Immature natural killer cell (primary cell): Measurements from ENCODE around the gene BIK. TPM values are rescaled to one million over a fixed set of nuclear protein-coding genes. Genes with fewer than 3 reads are reported as not detected.

Experiments used
- DNase-seq, 3 donors: peaks; one replicate each; pipeline ENCODE4 v3.0.0; 2022; ENCODE audit warnings: mixed read lengths in 1 of 3
- H3K27ac Mint-ChIP-seq, 6 donors: one replicate each; pipeline ENCODE4 v1.8.0; 2020; ENCODE audit warnings: mixed read lengths in 6 of 6, mild to moderate bottlenecking in 5 of 6, inconsistent platforms in 4 of 6, moderate library complexity in 3 of 6
- H3K27me3 Mint-ChIP-seq, 3 donors: one replicate each; pipeline ENCODE4 v1.8.0; 2020 to 2021; ENCODE audit warnings: low read depth in 3 of 3, mild to moderate bottlenecking in 3 of 3, mixed read lengths in 3 of 3, moderate library complexity in 3 of 3, inconsistent platforms in 1 of 3
- H3K36me3 Mint-ChIP-seq, 3 donors: one replicate each; pipeline ENCODE4 v1.8.0; 2020; ENCODE audit warnings: mixed read lengths in 3 of 3, inconsistent platforms in 2 of 3, mild to moderate bottlenecking in 2 of 3
- H3K4me1 Mint-ChIP-seq, 2 donors: one replicate each; pipeline ENCODE4 v1.8.0; 2020; ENCODE audit warnings: inconsistent platforms in 2 of 2, mild to moderate bottlenecking in 2 of 2, mixed read lengths in 2 of 2, moderate library complexity in 1 of 2
- H3K4me3 Mint-ChIP-seq, 5 donors: one replicate each; pipeline ENCODE4 v1.8.0; 2020; ENCODE audit warnings: mild to moderate bottlenecking in 5 of 5, mixed read lengths in 5 of 5, inconsistent platforms in 3 of 5, moderate library complexity in 3 of 5
- H3K9me3 Mint-ChIP-seq, 6 donors: one replicate each; pipeline ENCODE4 v1.8.0; 2020; ENCODE audit warnings: mild to moderate bottlenecking in 6 of 6, mixed read lengths in 6 of 6, inconsistent platforms in 4 of 6, moderate library complexity in 3 of 6
- polyA plus RNA-seq, 3 donors: library from polyadenylated mRNA; unstranded; fragments of 300-500 nt; fragmentation: Illumina TruSeq; gene quantifications; one replicate each; pipeline ENCODE4 v1.2.3, GENCODE V29; 2021

Gene BIK
- polyA plus RNA-seq, 3 donors from 2014 or later = 0.45 to 1.6 TPM; not detected in 1

DNA sequence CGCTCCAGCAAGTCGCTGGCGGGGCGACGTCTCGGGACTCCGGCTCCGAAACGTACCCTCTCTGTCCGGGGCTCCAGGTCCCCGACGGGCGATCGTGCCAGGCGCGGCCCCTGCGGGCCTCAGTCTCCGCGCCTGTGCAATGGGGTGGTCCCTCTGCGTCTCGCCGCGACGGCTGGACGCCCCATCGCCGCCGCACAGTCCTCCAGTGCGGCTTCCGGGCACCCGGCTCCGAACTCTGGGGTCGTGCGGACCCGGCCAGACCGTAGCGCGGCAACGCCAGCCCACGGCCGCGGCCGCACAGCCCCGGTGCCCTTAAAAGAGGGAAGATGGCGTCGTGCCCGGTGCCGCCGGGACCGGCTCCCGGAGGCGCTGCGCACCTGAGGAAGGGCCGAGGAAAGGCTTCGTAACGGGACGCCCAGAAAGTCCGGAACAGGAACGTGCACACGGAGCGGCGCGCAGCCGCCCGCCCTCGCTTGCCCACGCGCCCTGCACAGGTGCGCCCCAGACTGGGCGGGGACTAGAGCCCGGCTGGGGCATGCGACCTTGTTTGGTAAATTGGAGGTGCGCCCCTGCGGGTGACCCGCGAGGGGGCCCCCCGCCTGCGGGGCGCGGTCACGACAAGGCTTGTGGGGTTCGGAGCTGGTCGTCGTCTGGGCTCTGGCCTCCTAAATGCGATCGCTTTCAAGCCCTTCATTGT lies 525 bp downstream of the BIK start:
- Mint-ChIP-seq H3K4me1 (peaks cover 5 to 7% of the 10 kb centered on the region in 2 donors), H3K27me3 (peaks cover 7 to 22% (median 7%) of the 10 kb centered on the region in 3 donors), H3K27ac (no peak overlapping the region), H3K4me3 (peak overlapping the region; percentile 69 to 82 (median 74)), H3K9me3 (no peaks in the 10 kb centered on the region), H3K36me3 (no peaks in the 10 kb centered on the region)
- DNase-seq = peak in 2 of 3 donors; percentile 8 to 16

DNA sequence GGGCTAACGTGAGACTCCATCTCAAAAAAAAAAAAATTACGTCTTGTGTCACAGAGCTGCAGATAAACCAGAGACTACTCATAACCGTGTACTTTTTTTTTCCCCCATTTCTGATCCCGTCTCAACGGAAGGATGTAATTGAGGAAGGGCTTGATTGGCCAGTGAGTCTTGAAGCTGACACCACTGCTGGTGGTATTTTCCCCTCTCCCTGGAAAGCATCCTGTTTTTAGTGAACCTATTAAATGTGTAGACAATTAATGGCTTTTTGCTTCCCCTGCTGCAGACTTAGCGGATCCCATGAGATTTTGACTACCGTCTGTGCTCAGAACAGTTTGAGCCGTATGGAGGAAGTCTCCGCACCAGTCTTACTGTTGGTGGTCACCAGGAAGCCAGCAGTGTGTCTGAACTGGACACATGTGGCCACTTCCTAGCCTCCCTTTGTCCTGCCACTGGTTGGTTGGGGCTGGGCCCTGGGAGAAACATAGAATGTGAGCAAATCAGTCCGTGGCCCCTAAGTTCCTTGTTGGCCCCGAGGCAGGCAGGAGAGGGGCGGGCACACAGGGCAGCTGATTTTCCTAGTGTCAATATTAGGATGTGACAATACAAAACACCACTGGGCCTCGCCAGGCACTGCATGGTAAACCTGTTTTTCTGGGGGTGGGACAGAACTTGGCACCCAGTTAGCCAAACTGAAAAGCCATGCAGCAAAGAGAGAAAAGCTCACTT lies 3.1 kb downstream of the BIK start:
- Mint-ChIP-seq H3K27me3 (peaks cover 7 to 19% (median 7%) of the 10 kb centered on the region in 3 donors), H3K9me3 (no peaks in the 10 kb centered on the region), H3K36me3 (no peaks in the 10 kb centered on the region), H3K4me1 (peaks cover 5 to 7% of the 10 kb centered on the region in 2 donors), H3K27ac (no peak overlapping the region), H3K4me3 (no peak overlapping the region)
- no peak for DNase-seq

DNA sequence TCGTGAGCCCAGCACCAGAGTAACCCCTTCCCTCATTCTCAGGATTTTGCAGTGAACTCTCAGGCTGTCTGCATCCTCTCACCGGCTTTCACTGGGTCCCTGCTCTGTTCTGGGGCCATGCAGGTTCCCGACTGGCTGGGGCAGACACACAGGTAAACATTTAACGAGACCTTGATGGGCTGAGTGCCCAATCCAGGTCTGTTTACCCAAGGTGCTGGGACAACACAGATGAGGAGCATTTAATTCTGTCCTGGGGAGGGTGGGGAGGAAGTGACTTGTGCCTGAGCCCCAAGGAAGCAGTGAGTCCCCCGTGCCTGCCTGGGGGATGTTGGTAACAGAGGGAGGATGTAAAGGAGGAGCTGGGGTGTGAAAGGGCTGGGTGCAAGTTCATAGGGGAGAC lies 4.4 kb downstream of the BIK start:
- peaks cover 7 to 17% (median 7%) of the 10 kb centered on the region in 3 donors for H3K27me3 Mint-ChIP-seq

DNA sequence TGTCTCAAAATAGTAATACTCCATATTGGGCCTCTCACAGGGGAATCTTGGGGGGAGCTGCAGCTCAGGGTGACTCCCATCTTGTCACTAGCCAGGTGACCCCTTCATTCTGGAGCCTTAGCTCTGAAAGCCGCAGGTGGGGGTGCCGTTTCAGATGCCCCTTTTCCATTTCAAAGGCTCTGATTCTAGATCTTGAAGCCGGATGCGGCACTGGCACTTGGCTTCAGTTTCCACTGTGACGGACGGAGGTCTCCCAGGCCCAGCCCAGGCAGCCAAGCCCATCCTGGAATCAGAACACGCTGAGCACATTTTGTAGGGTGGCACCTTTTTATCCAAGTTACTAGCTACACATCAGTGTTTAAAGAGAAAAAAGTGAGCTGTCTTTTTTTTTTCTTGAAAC lies 6.4 kb downstream of the BIK start:
- no peaks in the 10 kb centered on the region for H3K9me3 Mint-ChIP-seq
- no peak overlapping the region for H3K4me3 Mint-ChIP-seq
- no peaks in the 10 kb centered on the region for H3K4me1 Mint-ChIP-seq
- no peak overlapping the region for H3K27ac Mint-ChIP-seq
- peaks cover 0 to 17% (median 2%) of the 10 kb centered on the region in 3 donors for H3K27me3 Mint-ChIP-seq
- DNase-seq = no peak
- no peaks in the 10 kb centered on the region for H3K36me3 Mint-ChIP-seq

More for the DNA sequence above, 4.4 kb downstream of the BIK start:
- Mint-ChIP-seq H3K27ac (no peak overlapping the region), H3K4me3 (no peak overlapping the region), H3K36me3 (no peaks in the 10 kb centered on the region), H3K9me3 (no peaks in the 10 kb centered on the region), H3K4me1 (peaks cover 5 to 7% of the 10 kb centered on the region in 2 donors)
- no peak for DNase-seq

DNA sequence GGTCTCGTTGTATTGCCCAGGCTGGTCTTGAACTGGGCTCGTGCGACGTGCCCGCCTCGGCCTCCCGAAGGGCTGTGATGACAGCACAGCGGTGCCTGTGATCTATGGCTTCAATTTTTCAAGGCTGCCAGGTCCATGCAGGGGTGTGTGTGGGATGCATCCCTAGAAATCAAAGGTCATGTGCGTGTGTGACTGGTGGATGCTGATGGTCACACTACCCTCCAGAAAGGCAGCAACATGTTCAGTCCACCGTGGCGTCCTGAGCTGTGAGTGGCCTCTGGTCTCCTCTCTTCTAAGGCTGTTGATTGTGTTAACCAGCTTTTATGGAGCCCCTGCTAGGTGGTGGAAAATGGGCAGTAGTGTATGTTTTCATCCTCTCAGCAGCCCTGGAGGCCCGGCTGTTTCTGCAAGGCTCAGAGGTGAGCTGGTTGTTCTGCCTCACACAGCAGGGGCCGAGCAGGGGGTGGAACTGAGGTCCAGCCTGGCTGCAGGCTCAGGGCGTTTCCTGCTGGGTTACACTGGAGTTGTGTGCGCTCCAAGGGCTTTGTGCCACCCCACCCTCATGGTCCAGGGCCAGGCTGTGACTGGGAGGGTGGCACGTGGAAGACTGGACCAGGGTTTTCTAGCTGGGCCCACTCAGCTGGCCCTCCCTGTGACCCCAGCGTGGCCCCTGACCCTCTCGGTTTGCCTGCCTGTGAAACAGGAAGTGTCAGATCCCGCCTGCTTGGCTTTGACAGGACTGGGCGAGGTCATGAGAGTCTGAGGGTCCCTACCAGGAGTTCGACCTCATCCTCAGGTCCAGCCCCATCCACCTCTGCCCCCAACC lies 7.7 kb downstream of the BIK start:
- Mint-ChIP-seq H3K27me3 (peaks cover 0 to 10% (median 2%) of the 10 kb centered on the region in 3 donors), H3K9me3 (no peaks in the 10 kb centered on the region), H3K27ac (no peak overlapping the region), H3K4me3 (no peak overlapping the region), H3K36me3 (no peaks in the 10 kb centered on the region), H3K4me1 (no peaks in the 10 kb centered on the region)
- no peak for DNase-seq

DNA sequence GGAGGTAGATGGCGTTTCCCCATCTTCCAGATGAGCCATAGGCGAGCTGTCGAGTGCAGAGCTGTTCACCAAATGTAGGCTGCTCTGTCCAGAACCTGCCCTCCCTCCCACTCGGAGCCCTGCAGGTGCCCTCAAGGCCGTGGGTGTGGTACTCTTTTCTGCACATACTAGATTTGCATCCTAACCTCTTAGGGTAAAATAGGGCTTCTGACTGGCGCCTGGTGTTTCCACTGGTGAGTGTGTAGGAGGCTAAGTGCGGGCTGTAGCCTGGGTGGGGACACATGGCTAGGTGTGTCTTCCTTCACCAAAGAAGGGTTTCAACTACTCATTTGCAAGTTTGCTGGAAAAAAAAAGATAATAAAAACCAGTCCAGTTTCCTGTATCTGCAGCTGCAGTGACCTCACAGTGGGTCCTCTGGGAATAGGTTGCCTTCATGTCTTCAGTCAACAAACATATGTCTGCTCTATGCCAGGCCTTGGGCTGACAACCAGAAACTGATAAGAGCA lies 8.5 kb downstream of the BIK start:
- Mint-ChIP-seq H3K4me3 (no peak overlapping the region), H3K27me3 (peaks cover 0 to 4% (median 2%) of the 10 kb centered on the region in 3 donors), H3K9me3 (no peaks in the 10 kb centered on the region), H3K36me3 (no peaks in the 10 kb centered on the region), H3K4me1 (no peaks in the 10 kb centered on the region), H3K27ac (no peak overlapping the region)
- DNase-seq = no peak

DNA sequence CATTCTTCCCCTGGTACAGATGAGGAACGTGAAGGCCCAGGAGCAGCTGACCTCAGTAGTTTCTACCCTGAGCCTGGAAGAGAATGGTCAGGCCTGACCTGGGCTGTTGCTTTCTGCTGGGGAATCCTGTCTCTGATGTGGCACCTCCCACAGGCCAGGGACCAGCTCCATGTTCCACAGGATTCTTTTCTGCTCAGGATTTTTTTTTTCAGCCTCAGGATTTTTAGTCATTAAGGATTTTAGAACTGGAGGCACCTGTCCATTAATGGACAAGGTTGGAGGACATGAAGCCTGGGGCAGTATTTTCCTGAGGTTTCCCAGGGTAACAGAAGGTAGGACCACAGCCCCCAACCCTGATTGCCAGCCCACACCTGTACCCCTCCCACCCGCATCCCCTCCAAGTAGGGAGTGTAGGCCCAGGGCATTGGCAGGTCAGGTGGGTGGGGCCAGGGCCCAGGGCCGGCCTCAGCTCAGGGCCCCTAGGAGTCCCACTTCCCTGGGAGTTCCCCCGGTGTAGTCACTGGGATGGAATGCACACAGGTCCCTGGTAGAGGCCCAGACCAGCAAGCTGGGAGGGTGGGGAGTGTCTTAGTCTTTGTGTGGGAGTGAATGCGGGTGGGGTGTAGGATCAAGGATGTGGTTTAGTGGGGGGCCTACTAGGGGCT lies 16.1 kb downstream of the BIK start:
- H3K36me3 Mint-ChIP-seq = no peaks in the 10 kb centered on the region
- no peak overlapping the region for H3K4me3 Mint-ChIP-seq
- H3K9me3 Mint-ChIP-seq = no peaks in the 10 kb centered on the region
- no peaks in the 10 kb centered on the region for H3K4me1 Mint-ChIP-seq
- no peak for DNase-seq
- peaks cover 0 to 2% (median 0%) of the 10 kb centered on the region in 3 donors for H3K27me3 Mint-ChIP-seq
- H3K27ac Mint-ChIP-seq = no peak overlapping the region

DNA sequence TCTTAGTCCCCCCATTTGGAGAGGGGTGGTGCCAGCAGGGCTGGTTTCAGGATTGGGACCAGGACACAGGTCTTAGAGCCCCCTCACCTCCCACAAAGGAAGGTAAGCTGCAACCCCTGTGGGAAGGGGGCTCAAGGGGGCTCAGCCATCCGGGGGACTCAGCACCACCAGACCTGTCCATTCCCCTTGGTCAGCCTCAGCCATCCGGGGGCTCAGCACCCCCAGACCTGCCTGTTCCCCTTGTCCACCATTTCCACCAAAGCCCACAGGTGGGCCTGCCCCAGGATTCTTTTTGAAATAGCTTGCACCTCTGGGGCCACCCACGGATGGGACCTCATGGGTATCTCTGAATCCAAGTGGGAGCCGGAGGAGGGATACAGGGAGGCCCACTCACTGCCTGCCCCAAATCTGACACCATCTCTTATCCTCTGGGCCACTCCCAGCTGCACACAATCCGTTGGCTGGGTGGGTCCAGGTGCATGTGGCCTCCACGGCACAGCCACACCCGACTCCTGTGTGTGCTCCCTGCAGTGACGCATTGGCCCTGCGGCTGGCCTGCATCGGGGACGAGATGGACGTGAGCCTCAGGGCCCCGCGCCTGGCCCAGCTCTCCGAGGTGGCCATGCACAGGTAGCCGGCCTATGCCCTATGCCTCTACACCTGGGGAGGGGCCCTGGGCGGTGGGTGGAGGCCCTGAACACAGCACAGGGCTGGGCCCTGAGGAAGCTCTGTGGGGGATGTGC lies 16.8 kb downstream of the BIK start:
- Mint-ChIP-seq H3K4me1 (no peaks in the 10 kb centered on the region), H3K27me3 (peaks cover 0 to 2% (median 0%) of the 10 kb centered on the region in 3 donors)

DNA sequence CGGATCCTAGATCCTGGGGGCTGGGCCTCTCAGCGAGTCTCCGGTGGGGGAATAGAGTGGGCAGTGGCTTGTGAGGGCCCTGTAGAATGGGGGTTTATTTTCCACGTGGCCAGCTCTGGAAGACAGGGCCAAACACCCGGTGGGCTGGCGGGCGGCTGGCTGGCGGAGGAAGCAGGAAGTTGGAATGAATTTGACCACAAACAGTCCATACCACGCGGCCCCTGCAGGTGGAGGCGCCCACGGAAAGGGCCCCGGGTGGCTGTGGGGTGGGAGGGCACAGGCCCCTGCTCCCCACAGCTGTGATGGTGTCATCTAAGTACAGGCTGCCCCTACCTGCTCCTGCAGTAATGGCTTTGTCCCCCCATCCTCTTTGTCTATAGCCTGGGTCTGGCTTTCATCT lies 17.6 kb downstream of the BIK start:
- H3K9me3 Mint-ChIP-seq = no peaks in the 10 kb centered on the region
- no peak overlapping the region for H3K4me3 Mint-ChIP-seq
- H3K27ac Mint-ChIP-seq = peak overlapping the region in 1 of 6 donors; percentile 34
- no peak for DNase-seq
- H3K36me3 Mint-ChIP-seq = no peaks in the 10 kb centered on the region
- no peaks in the 10 kb centered on the region for H3K4me1 Mint-ChIP-seq
- peaks cover 0 to 2% (median 0%) of the 10 kb centered on the region in 3 donors for H3K27me3 Mint-ChIP-seq

More for the DNA sequence above, 16.8 kb downstream of the BIK start:
- H3K36me3 Mint-ChIP-seq = no peaks in the 10 kb centered on the region
- no peak for DNase-seq
- no peak overlapping the region for H3K4me3 Mint-ChIP-seq
- H3K27ac Mint-ChIP-seq = no peak overlapping the region
- H3K9me3 Mint-ChIP-seq = no peaks in the 10 kb centered on the region

DNA sequence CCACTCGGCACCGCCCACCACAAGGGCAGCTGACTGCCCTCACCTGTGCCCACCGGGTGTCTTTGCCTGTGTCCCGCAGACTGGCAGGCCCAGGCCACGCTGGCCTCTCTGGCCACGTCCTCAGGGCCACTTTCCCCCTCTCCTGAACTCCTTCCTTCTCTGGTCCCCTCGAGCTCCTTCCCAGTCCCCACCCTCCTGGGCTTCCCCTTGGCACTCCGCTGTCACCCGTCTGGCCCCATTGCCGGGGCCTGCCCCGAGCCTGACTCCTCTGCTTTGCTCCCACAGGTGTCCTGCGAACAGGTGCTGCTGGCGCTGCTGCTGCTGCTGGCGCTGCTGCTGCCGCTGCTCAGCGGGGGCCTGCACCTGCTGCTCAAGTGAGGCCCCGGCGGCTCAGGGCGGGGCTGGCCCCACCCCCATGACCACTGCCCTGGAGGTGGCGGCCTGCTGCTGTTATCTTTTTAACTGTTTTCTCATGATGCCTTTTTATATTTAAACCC lies 18.4 kb downstream of the BIK start:
- Mint-ChIP-seq H3K36me3 (peaks cover 0 to 3% (median 3%) of the 10 kb centered on the region in 3 donors), H3K27me3 (peaks cover 0 to 2% (median 0%) of the 10 kb centered on the region in 3 donors), H3K4me3 (no peak overlapping the region), H3K9me3 (no peaks in the 10 kb centered on the region), H3K4me1 (no peaks in the 10 kb centered on the region), H3K27ac (no peak overlapping the region)
- no peak for DNase-seq

DNA sequence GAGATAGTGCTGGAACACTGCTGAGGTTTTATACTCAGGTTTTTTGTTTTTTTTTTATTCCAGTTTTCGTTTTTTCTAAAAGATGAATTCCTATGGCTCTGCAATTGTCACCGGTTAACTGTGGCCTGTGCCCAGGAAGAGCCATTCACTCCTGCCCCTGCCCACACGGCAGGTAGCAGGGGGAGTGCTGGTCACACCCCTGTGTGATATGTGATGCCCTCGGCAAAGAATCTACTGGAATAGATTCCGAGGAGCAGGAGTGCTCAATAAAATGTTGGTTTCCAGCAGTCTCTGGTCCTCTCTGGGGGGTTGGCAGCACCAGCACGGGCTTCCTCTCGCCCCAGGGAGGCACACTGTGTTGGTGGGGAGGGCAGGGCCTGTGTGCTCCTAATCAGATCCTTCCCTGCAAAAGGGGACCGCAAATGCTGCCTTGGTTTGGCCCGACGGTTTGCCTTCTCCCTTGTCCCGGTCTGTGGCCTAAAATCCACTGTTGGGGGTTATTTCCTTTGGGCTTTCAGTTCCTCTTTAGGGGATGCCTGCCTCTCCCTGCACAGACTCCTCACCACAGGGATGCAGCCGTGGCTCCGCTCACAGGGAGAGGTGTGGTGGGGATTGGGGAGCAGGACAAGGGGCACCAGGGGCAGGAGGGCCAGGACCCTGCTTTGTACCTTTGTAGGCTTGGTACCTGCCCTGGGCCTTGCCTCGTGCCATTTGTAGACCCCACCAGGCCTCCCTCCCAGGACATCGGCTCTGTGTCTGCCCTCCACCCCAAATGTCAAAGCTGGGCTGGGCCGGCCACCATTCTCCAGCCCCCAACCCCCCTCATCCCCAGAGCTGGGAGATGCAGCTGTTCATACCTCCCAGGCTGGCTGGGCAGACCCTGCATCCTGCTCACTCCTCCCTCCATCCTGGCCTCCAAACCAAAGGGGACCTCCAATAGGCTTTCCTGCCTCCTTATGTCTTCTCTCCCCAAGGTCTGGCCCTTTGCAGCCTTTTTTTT lies 19.2 kb downstream of the BIK start:
- H3K4me1 Mint-ChIP-seq = no peaks in the 10 kb centered on the region
- no peak overlapping the region for H3K27ac Mint-ChIP-seq
- H3K27me3 Mint-ChIP-seq = peaks cover 0 to 2% (median 0%) of the 10 kb centered on the region in 3 donors
- H3K9me3 Mint-ChIP-seq = no peaks in the 10 kb centered on the region
- H3K36me3 Mint-ChIP-seq = peaks cover 0 to 3% (median 3%) of the 10 kb centered on the region in 3 donors
- DNase-seq = no peak
- no peak overlapping the region for H3K4me3 Mint-ChIP-seq
